ENCODE data around the gene AGK.

GRCh38 chr7:141631525-141631924 is 80.3 kb downstream of the AGK start:
- no peak for TF ChIP-seq CTCF (IDR thresholded peaks at IDR 0.05)
- no peak for TF ChIP-seq SIN3A (IDR thresholded peaks at IDR 0.05; ENCODE audit: borderline replicate concordance, insufficient read depth, low read depth, low read length)
- TF ChIP-seq POLR2AphosphoS5 (IDR thresholded peaks at IDR 0.05; ENCODE audit: low read depth, low read length), result no peak
- no peak for TF ChIP-seq REST (IDR thresholded peaks at IDR 0.05; ENCODE audit: insufficient read depth in 1 of 2, low read depth in 2 of 2, low read length in 1 of 2)

All from Panc1 (cell line).